ENCODE results near the gene AKIRIN1.
"Not testable (repeated sequence)": the region's sequence is repeated elsewhere in the genome, so short reads cannot be mapped to it uniquely, and the experiment has no call there.

Gene AKIRIN1

GRCh38 chr1:39045231-39045630, 54.2 kb downstream of the AKIRIN1 start:
- no peak for DNase-seq (ENCODE audit: low read depth in 2 of 2)

- DNase-seq (ENCODE audit: low read depth in 2 of 2) = no peak
These were observed 55.6 kb downstream of the AKIRIN1 start for GRCh38 chr1:39046613-39047210.

- no peak for DNase-seq (ENCODE audit: low read depth in 2 of 2)
These were observed 56.5 kb downstream of the AKIRIN1 start for GRCh38 chr1:39047374-39048229.

GRCh38 chr1:39048745-39049370, 57.8 kb downstream of the AKIRIN1 start:
- DNase-seq (ENCODE audit: low read depth in 2 of 2) = no peak

- DNase-seq (ENCODE audit: low read depth in 2 of 2) = no peak
These were observed 58.9 kb downstream of the AKIRIN1 start for GRCh38 chr1:39050001-39050400.

- not testable (repeated sequence) for DNase-seq (ENCODE audit: low read depth in 2 of 2)
These were observed 60.2 kb downstream of the AKIRIN1 start for GRCh38 chr1:39051193-39051850.

GRCh38 chr1:39051956-39052355, 60.9 kb downstream of the AKIRIN1 start:
- DNase-seq (ENCODE audit: low read depth in 2 of 2) = no peak

GRCh38 chr1:39055213-39055710, 64.2 kb downstream of the AKIRIN1 start:
- DNase-seq (ENCODE audit: low read depth in 2 of 2) = not testable (repeated sequence)

All from stimulated activated CD4-positive, alpha-beta T cell treated with anti-CD3 and anti-CD28 coated beads, Interleukin-12 subunit alpha, Interleukin-12 subunit beta, amount 100 ng/mL, for 24 hours (primary cell).